ENCODE data around the gene ARHGAP4.

DNA sequence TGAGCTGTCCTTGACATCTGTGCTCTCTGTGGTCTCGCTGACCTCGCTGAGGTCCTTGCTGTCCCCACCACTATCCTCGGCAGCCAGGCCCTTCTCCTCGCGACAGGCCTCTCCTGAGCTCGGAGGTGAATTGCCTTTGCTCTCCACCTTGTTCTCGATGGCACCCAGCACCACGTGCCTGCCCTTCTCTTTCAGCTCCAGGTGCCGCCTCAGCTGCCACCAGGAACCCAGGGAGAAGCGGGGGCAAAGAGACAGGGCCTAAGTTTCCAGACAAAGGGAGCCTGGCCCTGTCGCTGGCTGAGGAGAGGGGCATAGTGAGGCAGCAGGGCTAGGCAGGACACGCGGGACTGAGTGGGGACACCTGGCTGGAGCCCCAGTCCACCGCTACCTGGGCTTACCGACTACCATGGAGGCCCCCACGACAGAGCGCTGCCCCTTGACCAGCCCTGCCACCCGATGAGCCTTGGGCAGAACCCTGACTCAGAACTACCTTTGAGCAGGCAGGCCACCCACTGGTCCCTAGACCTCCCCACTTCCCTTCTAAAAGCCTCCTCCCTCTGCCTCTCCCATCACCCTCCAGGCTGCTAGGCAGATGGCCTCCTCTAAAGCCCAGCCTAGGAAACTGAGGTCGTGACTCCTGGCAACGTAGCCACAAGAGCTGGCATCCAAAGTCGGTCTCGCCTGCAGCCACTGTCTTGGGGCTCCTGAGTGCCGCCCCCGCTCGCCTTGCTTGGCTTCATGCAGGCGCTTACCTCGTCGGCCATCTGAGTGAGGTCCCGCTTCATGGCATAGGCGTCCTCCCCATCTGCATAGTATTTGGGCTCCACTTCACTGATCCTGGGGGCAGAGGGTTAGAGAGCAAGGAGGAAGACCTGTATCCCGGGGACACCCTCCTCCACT lies 4.2 kb upstream of the ARHGAP4 start:
- TF ChIP-seq CTCF (conservative IDR thresholded peaks at IDR 0.05 in 1 of 2, IDR thresholded peaks at IDR 0.05 in 1 of 2; ENCODE audit: low read depth in 1 of 2, low read length in 2 of 2): no peak
- TF ChIP-seq EZH2 (IDR thresholded peaks at IDR 0.05; ENCODE audit: low read length, missing control alignments): no peak

Data from fibroblast of lung (primary cell).